ENCODE data around the gene TCP11L1.
A peak's percentile ranks its signal among the peaks of the same experiment; 100 is the strongest.

The TCP11L1 gene

GRCh38 chr11:33067294-33067693 is 27.9 kb downstream of the TCP11L1 start:
- FAIRE-seq = no peak

- no peak for FAIRE-seq
These were observed 29.4 kb downstream of the TCP11L1 start for GRCh38 chr11:33068611-33069340.

DNA sequence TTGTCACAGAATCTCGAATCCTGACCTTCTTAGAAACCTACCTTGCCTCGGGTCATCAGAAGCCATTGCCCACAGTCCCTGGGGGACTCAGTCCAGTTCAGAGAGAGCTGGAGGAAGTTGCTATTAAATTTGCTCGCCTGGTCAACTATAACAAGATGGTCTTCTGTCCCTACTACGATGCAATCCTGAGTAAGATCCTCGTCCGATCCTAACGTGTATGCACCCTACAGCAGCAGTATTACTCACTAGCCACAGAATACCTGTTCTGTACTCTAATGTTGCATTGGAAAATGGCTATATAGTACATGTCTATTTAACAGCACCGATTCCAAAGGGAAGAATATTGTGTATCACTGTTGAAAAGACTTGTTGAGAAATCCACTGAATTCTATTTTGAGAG is 33.1 kb downstream of the TCP11L1 start:
- FAIRE-seq = no peak

GRCh38 chr11:33083918-33084317 is 44.5 kb downstream of the TCP11L1 start:
- no peak for FAIRE-seq

DNA sequence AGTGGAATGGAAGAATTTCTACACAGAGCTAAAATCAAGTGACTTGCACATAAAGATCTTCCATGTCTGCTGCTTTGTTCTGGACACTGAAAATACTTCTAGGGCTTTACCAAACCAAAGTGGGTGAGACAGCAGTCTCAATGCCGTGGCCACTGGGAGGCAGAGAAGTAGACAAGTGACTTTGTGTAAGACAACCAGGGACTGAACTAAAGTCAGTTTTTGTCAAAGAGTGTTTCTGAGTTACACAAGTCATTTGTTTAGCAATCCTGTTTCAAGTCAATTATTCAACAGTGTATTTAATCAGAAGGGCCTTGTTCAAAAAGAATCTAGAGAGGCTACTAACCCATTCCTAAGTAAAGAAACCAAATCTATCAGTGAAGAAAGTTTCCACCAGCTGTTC is 46.6 kb downstream of the TCP11L1 start:
- FAIRE-seq = no peak

- no peak for FAIRE-seq
These were observed 50.4 kb downstream of the TCP11L1 start for GRCh38 chr11:33089776-33090175.

DNA sequence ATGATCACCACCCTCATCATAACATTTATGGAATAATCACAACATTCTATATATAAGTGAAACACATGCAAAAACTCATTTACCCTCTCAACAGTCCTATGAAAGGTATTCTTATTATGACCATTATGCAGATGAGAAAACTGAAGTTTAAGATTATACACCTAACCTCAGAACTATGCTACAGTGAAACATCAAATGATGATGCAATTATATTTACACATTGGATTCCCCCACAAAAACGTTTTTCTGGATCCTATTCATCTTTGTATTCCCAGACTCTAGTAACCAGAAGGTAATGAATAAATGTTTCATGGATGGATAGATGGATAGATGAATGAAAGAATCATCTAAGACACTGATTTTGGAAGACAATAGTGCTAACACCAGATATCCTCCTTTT is 54.8 kb downstream of the TCP11L1 start:
- no peak for FAIRE-seq

DNA sequence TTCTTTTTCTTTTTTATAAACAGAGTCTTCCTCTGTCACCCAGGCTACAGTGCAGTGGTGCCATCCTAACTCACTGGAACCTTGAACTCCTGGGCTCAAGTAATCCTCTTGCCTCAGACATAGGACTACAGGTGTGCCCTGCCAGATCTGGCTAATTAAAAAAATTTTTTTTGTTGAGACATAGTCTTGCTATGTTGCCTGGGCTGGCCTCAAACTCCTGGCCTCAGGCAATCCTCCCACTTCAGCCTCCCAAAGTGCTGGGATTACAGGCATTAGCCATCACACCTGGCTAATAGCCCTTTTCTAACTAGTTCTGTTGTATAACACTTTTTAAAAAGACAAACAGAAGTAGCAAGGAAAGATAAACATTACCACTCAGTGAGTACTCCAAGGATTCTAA is 64.5 kb downstream of the TCP11L1 start:
- no peak for FAIRE-seq

GRCh38 chr11:33109294-33109895 is 70.0 kb downstream of the TCP11L1 start:
- FAIRE-seq = no peak

GRCh38 chr11:33110083-33110482 is 70.7 kb downstream of the TCP11L1 start:
- FAIRE-seq = no peak

GRCh38 chr11:33116535-33116934 is 77.2 kb downstream of the TCP11L1 start:
- no peak for FAIRE-seq

GRCh38 chr11:33122696-33123095 is 83.3 kb downstream of the TCP11L1 start:
- FAIRE-seq = peak; percentile 33
